Naive thymus-derived CD4-positive, alpha-beta T cell (primary cell): Measurements from ENCODE around the gene FGFR3. TPM values are rescaled to one million over a fixed set of nuclear protein-coding genes. Genes with fewer than 3 reads are reported as not detected.

Experiments
- ATAC-seq: fragments of 150-1000 bp; cut with Tn5 transposase; 2 replicates; pipeline ENCODE4 v1.10.0; 2021; ENCODE audit warnings: mild to moderate bottlenecking, moderate library complexity
- CTCF ChIA-PET: fragments of 350-600 bp; sonication (Branson Sonifier 250); formaldehyde crosslinking; loops from one replicate; lab custom pipeline; 2021; ENCODE audit warnings: antibody characterized with exemption; lab: Charles Lee
- POLR2A ChIA-PET: fragments of 350-600 bp; sonication (Branson Sonifier 250); formaldehyde crosslinking; loops from one replicate; lab custom pipeline; 2021; ENCODE audit warnings: antibody characterized with exemption, inconsistent platforms; lab: Charles Lee
- DNase-seq, 9 donors: peaks; one replicate each; pipeline versions ENCODE4 v3.0.0 to v3.0.0-alpha.2; 2020 to 2022; ENCODE audit warnings: mixed read lengths in 1 of 9
- H3K27ac ChIP-seq: one replicate; pipeline ENCODE4 v1.7.0; 2013; ENCODE audit warnings: mild to moderate bottlenecking, low read depth, low read length, moderate library complexity
- H3K27me3 ChIP-seq, 2 donors: one replicate each; pipeline ENCODE4 v1.7.0; 2013; ENCODE audit warnings: low read length in 2 of 2, mild to moderate bottlenecking in 2 of 2, moderate library complexity in 2 of 2; ENCODE audit not compliant: control insufficient read depth in 2 of 2, insufficient read depth in 2 of 2
- H3K36me3 ChIP-seq, 3 experiments: 1 replicate in 2 of 3; 2 replicates in 1 of 3; pipeline ENCODE4 v1.7.0; 2013; ENCODE audit warnings: low read length in 3 of 3, mild to moderate bottlenecking in 3 of 3, moderate library complexity in 1 of 3; ENCODE audit not compliant: insufficient read depth in 3 of 3, control insufficient read depth in 2 of 3
- H3K4me1 ChIP-seq, 2 donors: one replicate each; pipeline ENCODE4 v1.7.0; 2013; ENCODE audit warnings: low read length in 2 of 2, mild to moderate bottlenecking in 2 of 2, moderate library complexity in 1 of 2; ENCODE audit not compliant: control insufficient read depth in 2 of 2, insufficient read depth in 2 of 2
- H3K4me3 ChIP-seq: 2 replicates; pipeline ENCODE4 v1.7.0; 2013; ENCODE audit warnings: mild to moderate bottlenecking, low read length
- H3K9me3 ChIP-seq, 3 experiments: 1 replicate in 2 of 3; 2 replicates in 1 of 3; pipeline ENCODE4 v1.7.0; 2013; ENCODE audit warnings: low read length in 3 of 3; ENCODE audit not compliant: control insufficient read depth in 2 of 3
- H3K27ac Mint-ChIP-seq, 9 donors: one replicate each; pipeline ENCODE4 v1.8.0; 2020 to 2022; ENCODE audit warnings: mixed read lengths in 9 of 9, mild to moderate bottlenecking in 8 of 9, moderate library complexity in 5 of 9, inconsistent platforms in 2 of 9
- H3K27me3 Mint-ChIP-seq, 5 donors: one replicate each; pipeline ENCODE4 v1.8.0; 2021 to 2022; ENCODE audit warnings: mixed read lengths in 5 of 5, mild to moderate bottlenecking in 1 of 5
- H3K36me3 Mint-ChIP-seq, 5 donors: one replicate each; pipeline ENCODE4 v1.8.0; 2020 to 2022; ENCODE audit warnings: mixed read lengths in 5 of 5, mild to moderate bottlenecking in 3 of 5, inconsistent platforms in 1 of 5
- H3K4me1 Mint-ChIP-seq, 7 donors: one replicate each; pipeline ENCODE4 v1.8.0; 2020 to 2022; ENCODE audit warnings: mixed read lengths in 7 of 7, mild to moderate bottlenecking in 3 of 7, inconsistent platforms in 1 of 7
- H3K4me3 Mint-ChIP-seq, 10 donors: one replicate each; pipeline ENCODE4 v1.8.0; 2020 to 2022; ENCODE audit warnings: mild to moderate bottlenecking in 10 of 10, mixed read lengths in 10 of 10, moderate library complexity in 6 of 10, inconsistent platforms in 2 of 10
- H3K9me3 Mint-ChIP-seq, 11 donors: one replicate each; pipeline ENCODE4 v1.8.0; 2020 to 2022; ENCODE audit warnings: mixed read lengths in 11 of 11, mild to moderate bottlenecking in 4 of 11, inconsistent platforms in 1 of 11, moderate library complexity in 1 of 11
- intact Hi-C, 2 donors: fragments of 100-400 bp; cut with micrococcal nuclease; formaldehyde crosslinking; loops; one replicate each; pipeline ENCODE4 v1.15.1; 2023
- polyA plus RNA-seq, 2 donors: library from polyadenylated mRNA; unstranded; fragments of 300-500 nt; fragmentation: Illumina TruSeq; gene quantifications; one replicate each; pipeline ENCODE4 v1.2.3, GENCODE V29; 2021
- total RNA-seq, 6 experiments: library from RNA in 5 of 6; stranded (reverse) in 5 of 6; gene quantifications; 1 replicate in 5 of 6; 2 replicates in 1 of 6; pipeline ENCODE4 v1.2.3 and lab custom pipeline; 2021 to 2026

FGFR3 gene
- total and polyA plus RNA-seq, 7 experiments from 2014 or later, result 1.0 TPM; not detected in 6

GRCh38 chr4:1809754-1810502 is 16.8 kb downstream of the FGFR3 start:
- DNase-seq, result peak; percentile 30 to 79 (median 61)
- H3K27me3 Mint-ChIP-seq, result no peaks in the 10 kb centered on the region

GRCh38 chr4:1810765-1811164 is 17.7 kb downstream of the FGFR3 start:
- Mint-ChIP-seq H3K9me3 (no peaks in the 10 kb centered on the region), H3K27me3 (no peaks in the 10 kb centered on the region)

More at GRCh38 chr4:1809754-1810502, 16.8 kb downstream of the FGFR3 start:
- H3K27ac Mint-ChIP-seq, result no peak overlapping the region
- intact Hi-C loops, result loop anchor here (1.0 kb wide), 3 partner anchors 62 to 117 kb away; no protein-coding TSS in a partner anchor
- H3K4me3 Mint-ChIP-seq, result no peak overlapping the region
- no peak overlapping the region for H3K4me3 ChIP-seq
- H3K36me3 Mint-ChIP-seq, result peaks cover 0 to 16% (median 2%) of the 10 kb centered on the region in 5 donors
- no peaks in the 10 kb centered on the region for H3K4me1 ChIP-seq
- peak; percentile 74 for ATAC-seq
- H3K9me3 Mint-ChIP-seq, result no peaks in the 10 kb centered on the region
- CTCF ChIA-PET, result interaction anchor here (0.7 to 3.6 kb wide), 4 partner anchors 65 to 116 kb away, joined by 3 to 11 read pairs (median 7); no protein-coding TSS in a partner anchor
- H3K27me3 ChIP-seq, result no peaks in the 10 kb centered on the region
- peaks cover 0 to 2% (median 0%) of the 10 kb centered on the region in 7 donors for H3K4me1 Mint-ChIP-seq
- H3K9me3 ChIP-seq, result no peaks in the 10 kb centered on the region
- peaks cover 0 to 22% (median 0%) of the 10 kb centered on the region in 3 experiments for H3K36me3 ChIP-seq
- POLR2A ChIA-PET, result no interaction called here
- no peak overlapping the region for H3K27ac ChIP-seq

DNA sequence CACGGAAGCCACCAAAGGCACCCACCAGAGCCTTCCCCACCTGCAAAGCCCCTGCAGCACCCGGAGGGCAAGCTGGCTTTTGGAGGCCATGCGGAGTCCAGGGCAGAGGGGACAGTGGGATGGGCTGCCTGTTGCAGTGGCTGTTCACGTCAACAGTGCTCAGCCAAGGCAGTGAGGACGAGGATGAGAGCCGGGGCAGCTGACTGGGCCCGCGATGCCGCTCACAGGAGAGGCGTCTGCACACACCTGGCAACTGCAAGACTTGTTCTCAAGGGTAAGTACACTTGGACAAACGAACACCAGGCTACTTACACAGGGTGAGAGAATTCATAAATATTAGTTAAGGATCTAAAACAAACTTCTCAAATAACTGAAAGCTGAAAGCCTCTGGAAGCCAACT is 19.6 kb downstream of the FGFR3 start:
- Histone ChIP-seq H3K4me1 (no peaks in the 10 kb centered on the region), H3K4me3 (no peak overlapping the region), H3K27me3 (no peaks in the 10 kb centered on the region), H3K36me3 (peaks cover 0 to 50% (median 14%) of the 10 kb centered on the region in 3 experiments), H3K9me3 (no peaks in the 10 kb centered on the region), H3K27ac (no peak overlapping the region)
- DNase-seq (no peak), ATAC-seq (no peak)
- Mint-ChIP-seq H3K4me3 (no peak overlapping the region), H3K4me1 (peaks cover 0 to 2% (median 0%) of the 10 kb centered on the region in 7 donors), H3K9me3 (no peaks in the 10 kb centered on the region), H3K27ac (no peak overlapping the region), H3K36me3 (peaks cover 0 to 29% (median 3%) of the 10 kb centered on the region in 5 donors), H3K27me3 (no peaks in the 10 kb centered on the region)
- intact Hi-C loops, result no loop called here
- ChIA-PET POLR2A (interaction anchor here (0.6 kb wide), 1 partner anchor 77 kb away, joined by 4 read pairs; no protein-coding TSS in a partner anchor), CTCF (interaction anchor here (0.9 kb wide), 1 partner anchor 15 kb away, joined by 3 read pairs; no protein-coding TSS in a partner anchor)

More at GRCh38 chr4:1810765-1811164, 17.7 kb downstream of the FGFR3 start:
- peaks cover 0 to 18% (median 2%) of the 10 kb centered on the region in 5 donors for H3K36me3 Mint-ChIP-seq
- ATAC-seq (no peak), DNase-seq (no peak)
- H3K36me3 ChIP-seq, result peaks cover 0 to 31% (median 6%) of the 10 kb centered on the region in 3 experiments
- no peaks in the 10 kb centered on the region for H3K27me3 ChIP-seq
- H3K4me3 Mint-ChIP-seq, result no peak overlapping the region
- no peak overlapping the region for H3K27ac ChIP-seq
- H3K4me1 ChIP-seq, result no peaks in the 10 kb centered on the region
- H3K27ac Mint-ChIP-seq, result no peak overlapping the region
- no peak overlapping the region for H3K4me3 ChIP-seq
- CTCF ChIA-PET, result interaction anchor here (3.6 kb wide), 1 partner anchor 117 kb away, joined by 9 read pairs; no protein-coding TSS in a partner anchor
- no peaks in the 10 kb centered on the region for H3K9me3 ChIP-seq
- POLR2A ChIA-PET, result no interaction called here
- intact Hi-C loops, result loop anchor here (1.0 kb wide), 3 partner anchors 62 to 117 kb away; no protein-coding TSS in a partner anchor
- H3K4me1 Mint-ChIP-seq, result peaks cover 0 to 2% (median 0%) of the 10 kb centered on the region in 7 donors

GRCh38 chr4:1813231-1813630 is 20.1 kb downstream of the FGFR3 start:
- CTCF ChIA-PET, result interaction anchor here (0.9 kb wide), 1 partner anchor 15 kb away, joined by 3 read pairs; no protein-coding TSS in a partner anchor
- Histone ChIP-seq H3K4me3 (no peak overlapping the region), H3K4me1 (no peaks in the 10 kb centered on the region), H3K36me3 (peaks cover 0 to 55% (median 14%) of the 10 kb centered on the region in 3 experiments), H3K27me3 (no peaks in the 10 kb centered on the region), H3K27ac (no peak overlapping the region), H3K9me3 (no peaks in the 10 kb centered on the region)
- POLR2A ChIA-PET, result no interaction called here
- Mint-ChIP-seq H3K4me3 (no peak overlapping the region), H3K27me3 (no peaks in the 10 kb centered on the region), H3K9me3 (no peaks in the 10 kb centered on the region), H3K4me1 (peaks cover 0 to 2% (median 0%) of the 10 kb centered on the region in 7 donors), H3K36me3 (peaks cover 0 to 34% (median 3%) of the 10 kb centered on the region in 5 donors), H3K27ac (no peak overlapping the region)
- DNase-seq (no peak), ATAC-seq (no peak)
- intact Hi-C loops, result no loop called here

DNA sequence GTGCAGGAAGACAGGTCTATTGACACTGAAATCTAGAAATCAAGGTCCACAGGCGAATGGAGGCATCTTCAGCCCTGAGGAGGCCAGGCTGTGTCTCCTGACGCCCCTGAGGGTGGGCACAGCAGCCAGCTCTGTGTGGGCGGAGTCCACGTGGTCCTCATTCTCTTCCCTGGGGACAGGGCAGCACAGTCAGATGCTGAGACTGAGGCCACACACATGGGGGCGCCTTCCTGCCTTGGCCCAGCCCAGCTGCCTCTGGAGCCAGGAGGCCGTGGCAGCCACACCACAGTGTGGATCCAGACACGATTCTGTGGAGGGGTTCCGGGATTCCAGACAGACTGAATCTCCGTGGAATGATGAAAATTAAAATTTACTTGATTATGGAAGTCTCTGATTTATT is 20.8 kb downstream of the FGFR3 start:
- intact Hi-C loops, result loop anchor here in 1 of 2 donors (1.0 kb wide), 1 partner anchor 85 kb away; no protein-coding TSS in a partner anchor
- Mint-ChIP-seq H3K27ac (peak overlapping the region in 1 of 9 donors; percentile 38), H3K4me3 (no peak overlapping the region), H3K27me3 (no peaks in the 10 kb centered on the region), H3K36me3 (peaks cover 0 to 39% (median 3%) of the 10 kb centered on the region in 5 donors), H3K9me3 (no peaks in the 10 kb centered on the region), H3K4me1 (peaks cover 0 to 3% (median 0%) of the 10 kb centered on the region in 7 donors)
- H3K4me3 ChIP-seq, result no peak overlapping the region
- no peaks in the 10 kb centered on the region for H3K27me3 ChIP-seq
- H3K36me3 ChIP-seq, result peaks cover 0 to 62% (median 14%) of the 10 kb centered on the region in 3 experiments
- no peaks in the 10 kb centered on the region for H3K4me1 ChIP-seq
- no peak overlapping the region for H3K27ac ChIP-seq
- ChIA-PET POLR2A (interaction anchor here (0.7 kb wide), 1 partner anchor 32 kb away, joined by 3 read pairs; no protein-coding TSS in a partner anchor), CTCF (interaction anchor here (1.3 kb wide), 1 partner anchor 86 kb away, joined by 3 read pairs; no protein-coding TSS in a partner anchor)
- no peaks in the 10 kb centered on the region for H3K9me3 ChIP-seq
- ATAC-seq (no peak), DNase-seq (no peak)

GRCh38 chr4:1814453-1814852 is 21.4 kb downstream of the FGFR3 start:
- Mint-ChIP-seq H3K4me1 (peaks cover 0 to 2% (median 0%) of the 10 kb centered on the region in 7 donors), H3K27ac (no peak overlapping the region), H3K27me3 (no peaks in the 10 kb centered on the region), H3K9me3 (peaks cover 0 to 2% (median 0%) of the 10 kb centered on the region in 11 donors), H3K36me3 (peaks cover 3 to 43% (median 6%) of the 10 kb centered on the region in 5 donors), H3K4me3 (no peak overlapping the region)
- intact Hi-C loops, result loop anchor here in 1 of 2 donors (1.0 kb wide), 1 partner anchor 85 kb away; no protein-coding TSS in a partner anchor
- no peak overlapping the region for H3K4me3 ChIP-seq
- no peaks in the 10 kb centered on the region for H3K9me3 ChIP-seq
- no peak for ATAC-seq
- H3K27ac ChIP-seq, result no peak overlapping the region
- no peak for DNase-seq
- H3K27me3 ChIP-seq, result no peaks in the 10 kb centered on the region
- H3K36me3 ChIP-seq, result peaks cover 0 to 67% (median 14%) of the 10 kb centered on the region in 3 experiments
- POLR2A ChIA-PET, result interaction anchor here (0.6 to 0.7 kb wide), 2 partner anchors 32 to 62 kb away, joined by 3 read pairs; no protein-coding TSS in a partner anchor
- H3K4me1 ChIP-seq, result no peaks in the 10 kb centered on the region
- CTCF ChIA-PET, result interaction anchor here (1.3 kb wide), 1 partner anchor 86 kb away, joined by 3 read pairs; no protein-coding TSS in a partner anchor
